Upper lobe of left lung (tissue), 6 donors: ENCODE data around the gene SFXN1. TPM values are rescaled to one million over a fixed set of nuclear protein-coding genes. Genes with fewer than 3 reads are reported as not detected.
A peak's percentile ranks its signal among the peaks of the same experiment; 100 is the strongest.

ENCODE experiments used
- ATAC-seq, 2 donors: fragments of 200-7000 bp; cut with Tn5 transposase; one replicate each; pipeline ENCODE4 v1.9.1; 2022; ENCODE audit warnings: mild to moderate bottlenecking in 2 of 2, moderate library complexity in 2 of 2; ENCODE audit not compliant: low FRiP score in 2 of 2
- DNase-seq, 2 donors: peaks; one replicate each; pipeline ENCODE4 v3.0.0-alpha.2; 2019 to 2020
- H3K27ac ChIP-seq, 4 donors: fragments of 200-600 bp; sonication (generic); one replicate each; pipeline ENCODE4 v1.5.1; 2016 to 2019
- H3K27me3 ChIP-seq, 4 donors: fragments of 200-600 bp; sonication (generic); one replicate each; pipeline ENCODE4 v1.5.1; 2017 to 2019
- H3K36me3 ChIP-seq, 4 donors: fragments of 200-600 bp; sonication (generic); one replicate each; pipeline ENCODE4 v1.5.1; 2016 to 2019
- H3K4me1 ChIP-seq, 4 donors: fragments of 200-600 bp; sonication (generic); one replicate each; pipeline ENCODE4 v1.5.1; 2018 to 2019
- H3K4me3 ChIP-seq, 4 donors: fragments of 200-600 bp; sonication (generic); one replicate each; pipeline ENCODE4 v1.5.1; 2017 to 2019; ENCODE audit warnings: mild to moderate bottlenecking in 2 of 4, moderate library complexity in 1 of 4
- H3K9me3 ChIP-seq, 4 donors: fragments of 200-600 bp; sonication (generic); one replicate each; pipeline ENCODE4 v1.5.1; 2018 to 2019
- EP300 ChIP-seq, 4 donors: sonication (generic); formaldehyde crosslinking; IDR thresholded peaks; one replicate each; pipeline ENCODE4 v1.5.1; 2017; ENCODE audit warnings: antibody characterized with exemption in 4 of 4, control low read depth in 2 of 4
- POLR2A ChIP-seq, 4 donors: fragments of 450-650 bp; IDR thresholded peaks; one replicate each; pipeline ENCODE4 v1.5.1; 2016 to 2017; ENCODE audit warnings: antibody characterized with exemption in 4 of 4, mild to moderate bottlenecking in 2 of 4
- POLR2AphosphoS5 ChIP-seq, 2 donors: sonication (generic); formaldehyde crosslinking; IDR thresholded peaks; one replicate each; pipeline ENCODE4 v1.5.1; 2017; ENCODE audit warnings: antibody characterized with exemption in 2 of 2
- WGBS, 2 donors: methylation state at CpG; one replicate each; pipeline ENCODE4 v1.1.5; 2017 to 2018; 5-methylcytosine and 5-hydroxymethylcytosine counted together
- total RNA-seq, 6 donors: library from RNA; depleted of rRNA in 4 of 6; stranded (reverse); fragments of >200 nt in 4 of 6; gene quantifications; one replicate each; pipeline versions ENCODE4 v1.1.0 to v1.2.1, GENCODE V29; 2016 to 2021
- TF ChIP-seq, protein P1 (sequence below), 6 experiments: fragments of 450-650 bp in 4 of 6; fragments of 200-600 bp in 2 of 6; sonication (generic) in 2 of 6; IDR thresholded peaks; one replicate each; pipeline ENCODE4 v1.5.1; 2016 to 2019; ENCODE audit warnings: antibody characterized with exemption in 6 of 6
- donor health status: DM: no; HTN: no; CAD: no; lungs with moderate emphysema.
- donor health status: DM: no; HTN: yes; CAD: no; lungs with severe emphysema.

SFXN1 gene
- total RNA-seq, 6 donors from 2014 or later = 5.2 to 47.1 (median 18.3) TPM

DNA sequence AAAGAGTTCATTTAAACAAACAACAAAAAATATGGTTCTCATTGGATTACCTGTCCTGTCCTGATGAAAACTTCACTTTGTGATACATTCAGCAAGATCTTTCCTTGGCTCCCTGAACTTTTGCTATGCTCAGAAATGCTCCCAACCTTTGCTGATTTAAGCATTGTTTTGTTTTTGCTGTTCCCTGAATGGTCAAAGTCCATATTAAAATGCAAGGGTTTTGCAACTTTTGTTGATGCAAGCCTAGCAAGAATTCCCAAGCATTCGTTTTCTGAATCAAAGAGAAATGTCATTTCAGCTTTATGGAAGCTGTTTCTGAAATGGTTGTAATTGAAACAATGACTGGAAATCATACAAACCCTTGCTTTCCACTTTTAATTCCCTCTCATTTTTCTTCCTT, 3.1 kb upstream of the SFXN1 start:
- no peak overlapping the region for H3K27ac ChIP-seq
- ATAC-seq (no peak), DNase-seq (no peak)
- peaks cover 7 to 22% (median 14%) of the 10 kb centered on the region in 4 donors for H3K4me1 ChIP-seq
- no peaks in the 10 kb centered on the region for H3K36me3 ChIP-seq
- H3K27me3 ChIP-seq = peaks cover 0 to 6% (median 0%) of the 10 kb centered on the region in 4 donors
- TF ChIP-seq POLR2AphosphoS5 (IDR thresholded peaks at IDR 0.05) (no peak), POLR2A (IDR thresholded peaks at IDR 0.05) (no peak), EP300 (IDR thresholded peaks at IDR 0.05) (no peak)
- TF ChIP-seq, protein P1, sequence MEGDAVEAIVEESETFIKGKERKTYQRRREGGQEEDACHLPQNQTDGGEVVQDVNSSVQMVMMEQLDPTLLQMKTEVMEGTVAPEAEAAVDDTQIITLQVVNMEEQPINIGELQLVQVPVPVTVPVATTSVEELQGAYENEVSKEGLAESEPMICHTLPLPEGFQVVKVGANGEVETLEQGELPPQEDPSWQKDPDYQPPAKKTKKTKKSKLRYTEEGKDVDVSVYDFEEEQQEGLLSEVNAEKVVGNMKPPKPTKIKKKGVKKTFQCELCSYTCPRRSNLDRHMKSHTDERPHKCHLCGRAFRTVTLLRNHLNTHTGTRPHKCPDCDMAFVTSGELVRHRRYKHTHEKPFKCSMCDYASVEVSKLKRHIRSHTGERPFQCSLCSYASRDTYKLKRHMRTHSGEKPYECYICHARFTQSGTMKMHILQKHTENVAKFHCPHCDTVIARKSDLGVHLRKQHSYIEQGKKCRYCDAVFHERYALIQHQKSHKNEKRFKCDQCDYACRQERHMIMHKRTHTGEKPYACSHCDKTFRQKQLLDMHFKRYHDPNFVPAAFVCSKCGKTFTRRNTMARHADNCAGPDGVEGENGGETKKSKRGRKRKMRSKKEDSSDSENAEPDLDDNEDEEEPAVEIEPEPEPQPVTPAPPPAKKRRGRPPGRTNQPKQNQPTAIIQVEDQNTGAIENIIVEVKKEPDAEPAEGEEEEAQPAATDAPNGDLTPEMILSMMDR (IDR thresholded peaks at IDR 0.05) = no peak
- WGBS, 2 donors = 64 to 91% methylated on average over 1 of the region's 1 CpG
- no peaks in the 10 kb centered on the region for H3K9me3 ChIP-seq
- no peak overlapping the region for H3K4me3 ChIP-seq

DNA sequence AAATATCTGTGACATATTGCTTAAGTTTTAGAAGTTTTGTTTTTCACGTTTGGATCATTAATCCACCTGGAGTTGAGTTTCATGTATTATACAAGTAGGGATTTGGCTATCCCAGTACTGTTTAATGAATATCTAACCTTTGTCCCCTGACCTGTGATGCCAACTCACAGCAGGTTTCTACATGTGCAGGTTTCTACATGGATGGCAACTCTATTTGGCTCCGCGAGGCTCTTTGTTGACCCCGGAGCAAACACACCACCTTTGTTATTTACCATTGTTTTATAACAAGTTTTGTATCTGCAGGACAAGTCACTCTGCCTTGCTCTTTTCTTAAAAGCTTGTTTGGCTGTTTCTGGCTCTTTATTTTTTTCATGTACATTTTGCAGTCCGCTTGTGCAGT, 920 bp upstream of the SFXN1 start:
- Histone ChIP-seq H3K9me3 (no peaks in the 10 kb centered on the region), H3K27me3 (peaks cover 0 to 6% (median 0%) of the 10 kb centered on the region in 4 donors), H3K4me3 (no peak overlapping the region), H3K27ac (no peak overlapping the region), H3K4me1 (peaks cover 7 to 27% (median 14%) of the 10 kb centered on the region in 4 donors), H3K36me3 (no peaks in the 10 kb centered on the region)
- no peak for TF ChIP-seq POLR2A (IDR thresholded peaks at IDR 0.05)
- no peak for TF ChIP-seq POLR2AphosphoS5 (IDR thresholded peaks at IDR 0.05)
- TF ChIP-seq EP300 (IDR thresholded peaks at IDR 0.05) = no peak
- TF ChIP-seq, protein P1 (IDR thresholded peaks at IDR 0.05) = no peak
- DNase-seq (no peak), ATAC-seq (no peak)
- 74 to 78% methylated on average over 5 of the region's 5 CpGs for WGBS, 2 donors

DNA sequence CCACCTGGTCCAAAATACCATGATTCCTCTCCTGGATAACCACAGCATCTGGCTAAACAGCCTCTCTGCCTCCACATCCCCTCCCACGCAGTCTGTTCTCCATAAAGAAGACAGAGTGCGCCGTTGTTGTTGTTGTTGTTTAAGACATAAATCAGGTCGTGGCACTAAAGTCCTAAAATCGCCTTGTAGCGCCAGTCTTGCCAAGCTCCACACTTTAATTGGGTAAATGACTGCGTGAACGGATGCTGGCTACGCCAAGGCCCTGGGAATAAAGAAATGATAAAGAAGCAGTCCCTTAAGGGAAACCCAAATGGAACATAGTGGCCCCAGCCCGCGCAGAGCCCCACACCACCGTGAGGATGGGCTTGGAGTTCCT, 364 bp upstream of the SFXN1 start:
- Histone ChIP-seq H3K4me3 (peak overlapping the region in 3 of 4 donors; percentile 91 to 99 (median 93)), H3K4me1 (peaks cover 7 to 27% (median 14%) of the 10 kb centered on the region in 4 donors), H3K9me3 (no peaks in the 10 kb centered on the region), H3K27me3 (peaks cover 0 to 6% (median 0%) of the 10 kb centered on the region in 4 donors), H3K36me3 (no peaks in the 10 kb centered on the region), H3K27ac (peak overlapping the region in 2 of 4 donors; percentile 74 to 82)
- ATAC-seq (no peak), DNase-seq (no peak)
- WGBS, 2 donors = 3 to 9% methylated on average over 11 to 12 of the region's 12 CpGs
- TF ChIP-seq EP300 (IDR thresholded peaks at IDR 0.05) (no peak), POLR2A (IDR thresholded peaks at IDR 0.05) (no peak), POLR2AphosphoS5 (IDR thresholded peaks at IDR 0.05) (no peak)
- TF ChIP-seq, protein P1 (IDR thresholded peaks at IDR 0.05) = no peak

DNA sequence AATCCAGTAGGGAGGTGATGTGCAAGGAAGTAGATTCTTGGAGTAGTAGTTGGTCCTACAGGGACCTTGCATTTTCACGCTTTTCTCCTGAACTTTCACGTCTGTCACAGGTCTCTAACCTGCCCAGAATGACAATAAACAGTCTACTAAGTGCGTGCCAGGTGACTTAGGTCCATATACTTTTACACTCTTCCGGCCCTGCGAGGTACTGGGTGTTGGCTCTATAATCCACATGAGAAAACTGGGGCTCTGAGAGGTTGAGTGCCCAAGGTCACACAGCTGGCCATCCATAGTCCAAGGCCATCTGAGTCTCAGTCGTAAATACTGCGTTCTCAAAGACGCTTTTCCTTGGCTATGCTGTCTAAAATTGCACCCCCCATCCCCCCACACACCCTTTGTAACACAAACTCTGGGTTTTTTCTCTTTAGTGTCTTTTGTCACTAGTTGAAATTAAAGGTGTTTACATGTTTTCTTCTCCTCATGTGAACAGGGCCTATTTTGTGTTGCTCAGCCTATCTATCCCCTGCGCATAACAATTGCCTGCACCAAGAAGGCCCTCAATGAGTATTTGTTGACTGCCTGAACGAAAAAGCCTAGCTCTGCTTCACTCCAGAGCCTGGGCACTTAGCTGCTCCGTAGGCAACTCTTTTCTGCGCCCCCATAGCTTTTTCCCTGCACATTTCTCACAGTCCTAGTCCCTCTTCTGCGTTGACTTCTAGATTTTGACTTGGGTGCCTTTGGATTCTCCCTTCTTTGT, 943 bp downstream of the SFXN1 start:
- Histone ChIP-seq H3K27ac (peak overlapping the region in 3 of 4 donors; percentile 35 to 82 (median 74)), H3K36me3 (peaks cover 0 to 5% (median 0%) of the 10 kb centered on the region in 4 donors), H3K27me3 (peaks cover 0 to 6% (median 0%) of the 10 kb centered on the region in 4 donors), H3K4me3 (peak overlapping the region; percentile 66 to 99 (median 92)), H3K4me1 (peaks cover 7 to 27% (median 14%) of the 10 kb centered on the region in 4 donors), H3K9me3 (no peaks in the 10 kb centered on the region)
- no peak for DNase-seq
- 45 to 46% methylated on average over 13 of the region's 13 CpGs for WGBS, 2 donors
- TF ChIP-seq, protein P1 (IDR thresholded peaks at IDR 0.05) = no peak
- TF ChIP-seq EP300 (IDR thresholded peaks at IDR 0.05) (no peak), POLR2AphosphoS5 (IDR thresholded peaks at IDR 0.05) (no peak), POLR2A (IDR thresholded peaks at IDR 0.05) (no peak)
- peak in 1 of 2 donors; percentile 2 for ATAC-seq
